NCI-H1092 (cell line): ENCODE results near the gene OSBPL10.

Experiments
- DNase-seq: peaks from one replicate; lab custom pipeline; 2025; lab: John Stamatoyannopoulos, UW

OSBPL10 gene

DNA sequence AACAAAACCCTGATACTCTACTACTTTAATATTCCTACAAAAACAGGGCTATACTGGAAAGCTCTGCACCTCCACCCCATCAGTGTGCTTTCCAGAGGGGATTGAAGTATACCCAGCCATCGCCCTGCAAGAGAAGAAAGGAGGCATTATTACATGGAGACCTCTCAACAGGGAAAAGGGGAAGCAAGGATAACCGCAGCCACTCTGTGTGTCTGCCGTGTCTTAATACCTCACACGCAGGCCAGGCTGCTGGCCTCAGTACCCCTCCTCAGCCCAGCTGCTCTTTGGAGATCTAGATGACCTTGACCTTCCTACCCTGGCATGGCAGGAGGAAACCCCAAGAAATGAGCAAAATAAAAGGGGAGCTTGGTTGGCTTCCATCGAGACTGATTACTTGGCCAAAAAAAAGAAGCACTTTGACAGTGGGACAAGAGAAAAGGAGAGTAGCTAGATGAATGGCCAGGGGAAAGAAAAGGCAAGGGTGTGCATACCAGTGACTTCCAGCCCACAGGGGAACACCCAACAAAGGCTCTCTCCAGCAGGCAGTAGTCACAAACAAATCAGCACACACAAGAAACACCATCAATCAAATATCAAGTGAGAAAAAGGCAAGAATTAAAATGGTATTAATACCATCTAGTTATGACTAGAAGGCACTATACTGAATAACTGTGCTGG, 318.9 kb downstream of the OSBPL10 start:
- DNase-seq: no peak

DNA sequence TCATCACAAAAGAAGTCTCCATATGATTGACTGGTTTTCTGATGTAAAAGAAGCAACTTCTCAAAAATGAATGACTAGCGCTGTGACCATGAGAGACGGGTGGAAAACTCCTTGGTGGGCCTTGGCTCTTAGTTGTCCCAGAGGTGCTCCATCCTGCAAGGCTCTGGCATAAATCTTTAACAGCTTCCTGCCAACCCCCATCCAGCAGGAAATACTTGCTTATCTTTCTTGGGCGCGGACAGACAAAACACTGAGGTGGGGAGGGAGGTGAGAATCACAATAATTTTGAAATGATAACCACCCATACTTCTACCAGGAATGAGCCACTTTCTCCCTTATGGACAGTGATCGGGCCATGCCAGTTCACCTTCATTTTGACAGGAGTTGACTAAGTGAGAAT, 319.8 kb downstream of the OSBPL10 start:
- no peak for DNase-seq

DNA sequence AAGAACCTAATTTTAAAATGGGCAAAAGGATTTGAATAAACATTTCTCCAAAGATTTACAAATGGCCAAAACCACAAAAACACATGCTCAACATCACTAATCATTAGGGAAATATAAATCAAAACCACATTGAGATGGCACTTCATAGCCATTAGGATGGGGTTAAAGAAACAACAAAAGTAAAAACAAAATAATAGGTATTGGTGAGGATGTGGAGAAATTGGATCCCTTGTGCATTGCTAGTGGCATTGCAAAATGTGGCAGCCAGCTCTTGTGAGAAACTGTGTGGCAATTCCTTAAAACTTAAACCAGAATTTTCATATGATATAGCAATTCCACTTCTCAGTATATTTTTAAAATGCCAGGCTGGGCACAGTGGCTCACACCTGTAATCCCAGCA, 321.8 kb downstream of the OSBPL10 start:
- DNase-seq: no peak

DNA sequence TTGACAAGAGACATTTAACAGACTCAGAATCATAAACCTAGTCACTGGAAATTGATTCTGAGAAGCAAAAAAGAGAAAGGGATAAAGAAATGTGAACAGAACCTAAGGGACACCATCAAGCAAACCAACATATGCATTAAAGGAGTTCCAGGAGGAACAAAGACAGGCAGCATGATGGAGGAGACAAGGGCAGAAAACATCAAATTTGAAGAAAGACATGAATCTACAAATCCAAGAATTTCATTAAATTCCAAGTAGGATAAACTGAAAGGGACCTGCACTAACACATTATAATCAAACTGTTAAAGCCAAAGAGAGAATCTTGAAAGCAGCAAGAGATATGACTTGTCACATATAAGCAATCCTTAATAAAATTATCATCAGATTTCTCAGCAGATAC, 326.1 kb downstream of the OSBPL10 start:
- no peak for DNase-seq

DNA sequence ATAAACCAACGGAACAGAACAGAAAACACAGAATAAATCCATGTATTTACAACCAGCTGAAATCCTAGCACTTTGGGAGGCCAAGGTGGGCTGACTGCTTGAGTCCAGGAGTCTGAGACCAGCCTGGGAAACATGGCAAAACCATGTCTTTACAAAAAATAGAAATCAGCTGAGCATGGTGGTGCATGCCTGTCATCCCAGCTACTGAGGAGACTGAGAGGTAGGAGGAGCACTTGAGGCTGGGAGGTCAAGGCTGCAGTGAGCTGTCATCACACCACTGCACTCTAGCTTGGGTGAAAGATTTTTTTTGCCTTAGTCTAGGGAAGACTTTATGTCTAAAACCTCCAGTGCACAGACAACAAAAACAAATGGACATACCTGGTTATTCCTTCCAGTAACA, 327.6 kb downstream of the OSBPL10 start:
- no peak for DNase-seq

DNA sequence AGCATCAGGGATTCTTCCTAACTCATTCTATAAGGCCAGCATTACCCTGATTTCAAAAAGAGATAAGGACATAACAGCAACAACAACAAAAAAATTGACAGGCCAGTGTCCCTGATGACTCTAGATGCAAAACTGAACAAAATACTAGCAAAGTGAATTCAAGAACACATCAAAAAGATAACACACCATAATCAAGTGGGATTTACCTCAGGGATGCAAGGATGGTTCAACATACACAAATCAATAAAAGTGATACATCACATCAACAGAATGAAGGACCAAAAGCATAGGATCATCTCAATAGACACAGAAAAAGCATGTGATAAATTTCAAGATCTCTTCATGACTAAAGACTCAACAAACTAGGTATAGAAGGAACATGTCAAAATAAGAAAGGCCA, 328.8 kb downstream of the OSBPL10 start:
- DNase-seq: no peak

DNA sequence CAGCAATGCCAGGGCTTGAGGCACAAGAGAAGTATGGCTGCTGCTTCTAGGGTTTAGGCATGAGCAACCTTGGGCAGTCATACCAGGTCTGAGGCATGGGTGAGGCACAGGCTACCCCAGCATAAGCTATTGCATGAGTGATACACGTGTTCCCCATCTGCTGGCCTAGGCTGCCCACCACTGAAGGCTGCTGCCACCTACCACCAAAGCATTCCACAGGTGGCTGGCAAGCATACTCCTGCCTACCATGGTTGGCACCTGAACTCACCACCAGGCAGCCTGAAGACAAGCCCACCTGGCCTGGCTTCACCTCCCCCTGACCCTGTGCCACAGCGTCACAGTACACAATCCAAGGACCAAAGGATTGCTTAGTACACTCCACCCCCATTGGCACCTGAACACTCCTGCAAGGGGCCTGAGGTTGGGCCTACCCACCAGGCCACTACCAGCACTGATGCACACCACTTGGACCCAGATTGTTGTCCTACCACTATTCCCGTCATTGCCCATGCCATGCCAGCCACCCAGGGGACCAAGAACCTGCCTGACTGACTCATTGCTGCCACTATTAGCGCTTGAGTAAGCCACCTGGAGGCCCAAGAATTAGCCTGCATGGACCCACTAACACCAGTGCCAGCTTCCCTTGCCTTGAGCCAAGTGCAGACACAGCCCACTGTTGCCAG, 332.6 kb downstream of the OSBPL10 start:
- DNase-seq: no peak

DNA sequence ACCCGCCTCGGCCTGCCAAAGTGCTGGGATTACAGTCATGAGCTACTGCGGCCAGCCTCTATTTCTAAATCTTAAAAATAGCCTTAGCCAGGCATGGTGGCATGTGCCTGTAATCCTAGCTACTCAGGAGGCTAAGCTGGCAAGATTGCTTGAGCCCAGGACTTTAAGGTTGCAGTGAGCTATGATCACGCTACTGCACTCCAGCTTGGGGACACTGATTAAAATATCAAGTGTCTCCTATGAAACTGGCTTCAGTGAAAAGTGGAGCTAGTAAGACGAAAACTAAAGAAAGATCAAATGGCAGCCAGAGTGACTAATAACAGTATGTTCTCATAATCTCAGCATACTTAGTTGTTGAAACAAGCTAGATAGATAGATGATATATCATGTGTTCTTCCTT, 335.8 kb downstream of the OSBPL10 start:
- DNase-seq: no peak

DNA sequence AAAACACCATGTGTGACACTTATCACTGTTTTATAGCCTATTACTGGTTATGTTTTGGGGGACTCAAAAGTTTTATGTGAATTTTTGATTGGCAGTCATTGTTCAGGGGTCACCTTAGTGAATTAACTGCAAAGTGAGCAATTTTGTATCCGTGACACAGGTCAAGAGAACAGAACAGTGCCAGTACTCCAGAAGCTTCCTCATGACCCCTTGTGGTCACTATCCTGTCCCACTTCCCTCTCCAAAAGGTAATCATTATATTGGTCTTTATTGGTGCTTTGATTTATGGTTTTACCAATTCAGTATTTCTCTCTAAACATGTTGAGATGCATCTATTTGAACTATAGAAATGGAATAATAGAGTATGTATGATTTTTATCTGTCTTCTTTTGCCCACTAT, 341.2 kb downstream of the OSBPL10 start:
- DNase-seq: no peak

DNA sequence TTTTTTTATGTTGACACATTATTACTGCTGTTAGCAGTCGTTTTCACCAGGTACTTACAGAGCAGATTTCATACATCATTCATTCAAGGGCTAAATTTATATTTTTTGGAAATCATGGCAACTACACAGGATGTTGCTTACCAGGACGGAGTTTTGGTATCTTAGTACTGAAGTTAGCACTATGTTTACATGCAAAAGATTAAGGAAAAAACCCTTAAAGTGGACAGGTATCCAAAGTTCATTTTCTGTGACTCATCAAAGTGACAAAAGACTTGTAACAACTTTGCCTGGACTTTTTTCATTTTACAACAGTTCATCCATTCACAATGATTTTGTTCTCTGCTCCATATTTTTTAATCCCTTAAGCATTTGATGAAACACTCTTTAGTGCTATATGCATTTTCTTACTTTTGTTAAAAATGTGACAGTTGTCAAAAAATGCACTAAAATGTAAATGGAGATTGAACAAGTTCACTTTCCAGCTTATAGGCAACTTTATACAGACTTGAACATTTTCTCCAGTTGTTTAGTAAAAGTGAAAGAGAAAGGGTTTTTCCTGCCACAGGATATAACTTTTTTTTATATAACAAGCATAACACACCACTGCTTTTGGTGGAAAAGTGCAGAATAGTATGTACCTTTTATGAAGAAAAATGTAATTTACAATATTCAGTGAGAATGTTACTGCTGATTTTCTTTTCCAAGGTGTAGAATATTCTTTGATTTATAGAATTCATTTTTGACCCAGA, 344.2 kb downstream of the OSBPL10 start:
- DNase-seq: no peak

DNA sequence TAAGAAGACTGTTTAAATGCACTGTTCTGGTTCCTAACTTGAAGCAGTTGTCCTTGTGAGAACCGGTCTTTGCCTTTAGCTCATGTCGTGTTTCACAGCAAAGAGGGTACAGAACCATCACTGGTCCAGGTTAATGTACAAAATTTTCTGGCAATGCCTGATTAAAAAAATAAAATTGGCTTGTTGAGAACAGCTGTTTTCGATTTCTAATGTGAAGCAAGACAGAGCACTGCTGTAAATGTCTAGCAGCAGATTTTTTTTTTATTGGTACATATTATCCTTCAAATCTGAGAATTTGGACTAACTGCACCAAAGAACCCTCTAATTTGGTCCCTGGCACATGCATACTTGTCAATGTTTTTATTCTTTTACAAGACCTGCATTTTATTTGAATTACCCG, 345.0 kb downstream of the OSBPL10 start:
- DNase-seq: no peak

DNA sequence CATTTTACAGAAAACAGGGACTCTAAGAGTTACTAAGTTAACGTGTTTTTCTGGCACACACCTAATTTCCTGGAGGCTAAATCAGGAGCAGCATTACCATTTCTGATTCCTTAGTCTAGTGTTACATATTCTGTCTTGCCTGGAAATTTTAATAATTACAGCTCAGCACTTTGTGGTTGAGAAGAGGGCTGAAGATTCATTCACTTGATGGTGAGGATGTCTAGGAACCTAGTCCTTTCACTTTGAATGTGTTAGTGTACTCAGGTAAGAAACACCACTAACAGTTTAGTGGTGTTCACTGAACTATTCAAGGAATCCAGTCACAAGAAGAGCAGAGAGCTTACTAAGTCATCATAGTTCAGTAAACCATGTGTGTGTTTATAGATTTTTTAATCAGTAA, 345.5 kb downstream of the OSBPL10 start:
- DNase-seq: no peak

DNA sequence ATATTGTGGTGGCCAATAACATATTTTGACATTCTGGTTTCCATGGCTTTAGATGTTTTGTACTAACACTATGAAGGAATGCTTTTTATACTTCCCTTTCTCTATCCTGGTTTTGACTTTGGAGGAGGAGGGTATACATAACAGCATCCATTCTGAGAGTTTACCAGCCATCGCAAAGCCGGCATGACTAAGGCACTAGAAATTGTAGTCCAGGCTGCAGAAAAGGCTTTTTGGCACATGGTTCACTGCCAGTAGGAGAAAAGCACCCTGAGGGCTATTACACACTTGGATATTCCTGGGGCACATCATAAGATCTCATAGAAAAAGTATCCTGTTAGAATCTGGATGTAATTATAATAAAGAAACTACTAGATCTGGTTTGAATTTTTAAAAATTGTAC, 346.6 kb downstream of the OSBPL10 start:
- DNase-seq: no peak

DNA sequence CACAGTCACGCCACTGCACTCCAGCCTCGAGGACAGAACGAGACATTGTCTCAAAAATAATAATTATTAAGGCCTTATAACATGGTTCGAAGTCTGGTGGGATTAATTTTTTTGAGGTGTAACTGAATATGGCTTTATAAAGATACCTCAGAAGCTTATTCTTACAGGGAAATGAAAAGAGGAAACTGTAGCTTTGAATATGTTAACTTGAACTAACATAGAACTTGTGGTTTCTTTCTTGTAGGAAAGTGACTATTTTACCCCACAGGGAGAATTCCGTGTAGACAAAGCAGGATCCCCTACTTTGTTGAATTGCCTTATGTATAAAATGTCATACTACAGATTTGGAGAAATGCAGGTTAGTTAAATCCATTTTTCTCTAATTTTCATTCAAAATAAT, 352.0 kb downstream of the OSBPL10 start:
- no peak for DNase-seq

DNA sequence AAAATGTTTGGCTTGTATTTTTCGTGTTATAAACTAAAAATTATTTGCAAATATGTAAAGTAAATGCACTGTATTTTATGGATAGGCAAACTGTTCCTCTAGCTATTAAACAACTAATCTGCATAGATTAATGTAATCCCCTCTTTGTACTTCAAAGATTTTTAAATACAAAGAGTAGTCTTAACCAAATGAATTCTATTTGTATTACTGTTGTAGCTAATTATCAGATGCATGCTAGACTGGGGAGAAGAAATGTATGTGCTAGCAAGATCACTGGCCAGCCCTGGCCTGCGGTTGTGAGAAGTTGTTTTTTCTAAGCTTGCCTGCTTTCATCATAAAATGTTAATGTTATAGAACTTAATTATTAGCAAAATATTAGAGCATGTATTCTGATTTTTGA, 355.7 kb downstream of the OSBPL10 start:
- DNase-seq: no peak

DNA sequence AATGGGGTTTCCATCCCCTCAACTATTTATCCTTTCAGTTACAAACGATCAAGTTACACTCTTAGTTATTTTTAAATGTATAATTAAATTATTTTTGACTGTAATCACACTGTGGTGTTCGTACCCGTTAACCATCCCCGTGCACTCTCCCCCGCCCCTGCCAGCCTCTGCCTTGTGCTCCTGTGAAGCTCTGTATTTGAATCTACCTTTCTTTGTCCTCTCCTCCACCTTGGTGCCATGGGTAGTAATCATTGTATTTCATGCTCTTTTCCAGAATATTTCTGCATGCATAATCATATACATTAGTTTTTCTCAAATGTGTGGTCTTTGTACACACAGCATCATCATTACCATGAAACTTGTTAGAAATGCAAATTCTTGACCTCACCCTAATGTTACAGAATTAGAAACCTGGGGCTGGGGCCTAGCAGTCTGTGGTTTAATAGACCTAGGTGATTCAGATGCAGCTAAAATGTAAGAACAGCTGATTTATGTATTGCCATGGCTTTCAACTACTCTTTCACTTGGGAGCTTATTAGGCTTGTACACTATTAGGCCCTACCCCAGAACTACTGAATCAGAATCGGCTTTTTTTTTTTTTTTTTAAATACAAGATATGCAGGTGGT, 356.9 kb downstream of the OSBPL10 start:
- no peak for DNase-seq

DNA sequence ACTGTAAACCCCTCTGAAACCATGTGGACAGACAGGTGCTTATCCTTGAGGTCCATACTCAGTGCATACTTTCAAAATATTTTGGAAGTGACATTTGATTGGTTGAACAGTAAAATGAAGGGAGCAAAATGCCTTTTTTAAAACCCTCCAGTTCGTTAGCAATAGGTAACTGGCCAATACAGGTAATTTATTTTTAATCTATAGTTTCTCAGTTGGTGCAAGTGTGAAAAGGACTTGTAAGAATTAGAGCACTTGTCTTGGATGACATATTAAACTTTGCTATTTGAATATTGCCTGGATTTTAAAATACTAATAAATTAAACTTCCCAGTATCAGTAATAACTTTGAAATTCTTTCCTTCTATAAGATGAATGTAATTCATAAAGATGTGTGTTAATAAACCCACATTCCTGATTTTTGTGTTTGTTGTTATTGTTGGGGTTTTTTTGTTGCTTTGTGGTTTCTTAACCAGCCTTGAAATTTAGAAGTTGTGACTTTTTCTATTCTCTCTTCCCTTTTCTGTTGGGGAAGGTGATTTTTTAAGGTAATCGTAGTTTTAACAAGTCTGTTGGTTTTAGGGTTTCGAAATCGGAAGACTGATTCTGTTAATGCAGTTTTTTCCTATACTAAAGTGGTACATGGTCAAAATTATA, 358.3 kb downstream of the OSBPL10 start:
- DNase-seq: no peak

DNA sequence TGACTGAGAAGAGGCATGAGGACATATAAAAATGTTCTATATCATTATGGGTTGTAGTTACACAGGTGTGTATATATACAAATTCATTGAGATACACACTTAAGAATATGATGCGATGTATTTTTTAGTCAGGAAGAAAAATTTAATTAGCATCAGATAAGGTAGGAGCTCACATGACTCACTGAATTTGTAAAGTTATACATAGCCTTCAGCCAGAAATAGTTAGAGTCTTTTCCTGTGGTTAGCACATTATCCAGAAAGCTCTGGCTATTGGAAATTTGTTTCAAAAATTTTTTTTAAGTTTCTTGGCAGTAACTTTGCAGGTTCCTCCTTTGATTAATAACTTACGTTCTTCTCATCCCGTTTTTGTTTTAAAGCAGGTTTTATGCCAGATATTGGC, 359.7 kb downstream of the OSBPL10 start:
- DNase-seq: no peak

DNA sequence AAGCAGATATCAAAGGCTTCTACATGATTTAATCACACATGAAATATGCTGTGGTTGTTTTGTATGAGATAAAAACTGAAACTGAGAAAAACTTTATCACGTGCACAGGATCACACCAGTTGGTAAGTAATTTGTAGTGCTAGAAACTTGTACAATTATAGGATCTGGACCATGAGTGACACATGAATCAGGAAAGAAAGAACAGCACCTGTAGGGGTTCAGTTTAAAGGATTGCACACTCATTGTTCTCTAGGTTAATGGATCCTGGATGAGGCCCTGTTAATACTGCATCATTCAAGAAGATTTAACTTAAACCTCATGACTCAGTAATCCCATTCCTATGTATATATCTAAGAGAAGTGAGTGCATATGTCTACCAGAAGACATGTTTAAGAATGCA, 360.4 kb downstream of the OSBPL10 start:
- no peak for DNase-seq

DNA sequence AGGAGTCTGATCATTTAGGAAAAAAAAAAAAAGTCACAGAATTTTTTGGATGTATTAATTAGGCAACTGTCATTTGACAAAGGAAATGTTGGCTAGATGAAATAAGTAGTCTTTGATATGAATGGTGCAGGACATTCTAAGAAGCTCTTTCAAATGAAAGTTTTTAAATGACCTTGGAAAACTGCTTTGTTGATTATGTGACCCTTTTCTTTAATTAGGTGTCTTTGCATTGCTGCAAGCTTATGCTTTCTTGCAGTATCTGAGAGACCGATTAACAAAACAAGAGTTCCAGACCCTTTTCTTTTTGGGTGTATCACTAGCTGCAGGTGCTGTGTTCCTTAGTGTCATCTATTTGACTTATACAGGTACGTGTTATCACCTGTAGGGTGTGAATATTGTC, 364.4 kb downstream of the OSBPL10 start:
- no peak for DNase-seq

DNA sequence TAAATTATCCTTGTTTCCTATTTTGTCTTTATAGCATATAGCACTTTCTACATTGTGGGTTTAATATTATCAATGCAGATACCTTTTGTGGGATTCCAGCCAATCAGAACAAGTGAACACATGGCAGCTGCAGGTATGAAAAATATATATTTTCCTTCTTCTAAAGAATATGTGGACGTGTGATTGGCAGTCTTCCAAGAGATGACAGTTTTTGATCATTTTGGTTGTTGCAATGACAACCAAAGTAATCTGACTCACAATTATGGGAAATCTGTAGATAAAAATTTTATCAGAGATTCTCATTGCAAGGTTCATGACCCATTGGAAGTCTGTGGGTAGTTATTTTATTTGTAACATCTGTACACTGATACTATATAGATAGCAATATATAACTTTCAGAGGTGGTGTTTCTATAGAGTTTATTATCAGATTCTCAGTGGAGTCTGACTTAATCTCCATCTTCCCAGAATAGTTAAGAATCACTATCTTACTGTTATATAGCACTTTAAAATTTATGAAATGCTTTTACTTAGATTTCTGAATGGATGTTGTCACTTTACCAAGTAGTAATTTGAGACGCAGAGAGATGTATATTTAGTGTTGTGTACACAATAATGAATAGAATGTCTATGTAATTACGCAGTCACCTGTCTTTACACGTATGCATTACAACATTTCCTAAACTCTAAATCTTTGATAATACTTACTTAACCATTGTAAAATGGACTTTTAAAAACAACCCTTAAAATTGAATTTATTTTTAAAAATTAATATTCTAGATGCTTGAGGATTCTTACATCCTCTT, 365.8 kb downstream of the OSBPL10 start:
- DNase-seq: no peak
